HEK293T (cell line): ENCODE data around the gene SMIM1.

Experiments used
- CTCF ChIA-PET: fragments of 350-600 bp; formaldehyde crosslinking; extraction: SDS; loops from one replicate; lab custom pipeline; 2021; ENCODE audit warnings: antibody characterized with exemption, inconsistent platforms; lab: Yijun Ruan, JAX
- POLR2A ChIA-PET: fragments of 350-600 bp; formaldehyde crosslinking; extraction: SDS; loops from one replicate; lab custom pipeline; 2020; ENCODE audit warnings: antibody characterized with exemption, inconsistent platforms; lab: Yijun Ruan, JAX
- DNase-seq: peaks from one replicate; pipeline ENCODE4 v3.0.0; 2012; ENCODE audit warnings: mixed read lengths; ENCODE audit errors: extremely low spot score
- ARNT ChIP-seq: fragments of 450-650 bp; IDR thresholded peaks from 2 replicates; pipeline ENCODE4 v1.6.1; 2017; ENCODE audit warnings: mild to moderate bottlenecking
- BHLHE40 ChIP-seq: fragments of 450-650 bp; IDR thresholded peaks from 2 replicates; pipeline ENCODE4 v1.6.1; 2016; ENCODE audit warnings: mild to moderate bottlenecking, moderate library complexity, borderline replicate concordance
- CTBP1 ChIP-seq: fragments of 450-650 bp; IDR thresholded peaks from 2 replicates; pipeline ENCODE4 v1.6.1; 2016; ENCODE audit warnings: borderline replicate concordance
- ELF4 ChIP-seq: fragments of 450-650 bp; IDR thresholded peaks from 2 replicates; pipeline ENCODE4 v1.6.1; 2017; ENCODE audit warnings: antibody characterized with exemption
- FOXA1 ChIP-seq: fragments of 450-650 bp; IDR thresholded peaks from 2 replicates; pipeline ENCODE4 v1.6.1; 2016; ENCODE audit warnings: mild to moderate bottlenecking
- FOXK2 ChIP-seq: fragments of 450-650 bp; IDR thresholded peaks from 2 replicates; pipeline ENCODE4 v1.6.1; 2016; ENCODE audit warnings: mild to moderate bottlenecking
- FOXM1 ChIP-seq: fragments of 450-650 bp; IDR thresholded peaks from 2 replicates; pipeline ENCODE4 v1.6.1; 2017; ENCODE audit warnings: mild to moderate bottlenecking, borderline replicate concordance
- HDGF ChIP-seq: fragments of 450-650 bp; IDR thresholded peaks from 2 replicates; pipeline ENCODE4 v1.6.1; 2017; ENCODE audit warnings: antibody characterized with exemption, borderline replicate concordance
- L3MBTL2 ChIP-seq: fragments of 450-650 bp; conservative IDR thresholded peaks from 2 replicates; pipeline ENCODE4 v1.6.1; 2016; ENCODE audit warnings: mild to moderate bottlenecking
- LEF1 ChIP-seq: fragments of 450-650 bp; IDR thresholded peaks from 2 replicates; pipeline ENCODE4 v1.6.1; 2017; ENCODE audit warnings: mild to moderate bottlenecking, borderline replicate concordance
- NFRKB ChIP-seq: fragments of 450-650 bp; IDR thresholded peaks from 2 replicates; pipeline ENCODE4 v1.6.1; 2016; ENCODE audit warnings: mild to moderate bottlenecking, moderate library complexity
- PKNOX1 ChIP-seq: fragments of 450-650 bp; IDR thresholded peaks from 2 replicates; pipeline ENCODE4 v1.6.1; 2016
- SP1 ChIP-seq: fragments of 450-650 bp; IDR thresholded peaks from 2 replicates; pipeline ENCODE4 v1.6.1; 2017
- SUZ12 ChIP-seq: fragments of 450-650 bp; IDR thresholded peaks from 2 replicates; pipeline ENCODE4 v1.6.1; 2016; ENCODE audit warnings: mild to moderate bottlenecking
- TARDBP ChIP-seq: fragments of 450-650 bp; IDR thresholded peaks from 2 replicates; pipeline ENCODE4 v1.6.1; 2016
- ZNF384 ChIP-seq: fragments of 450-650 bp; IDR thresholded peaks from 2 replicates; pipeline ENCODE4 v1.6.1; 2016

The SMIM1 gene

GRCh38 chr1:3733094-3733882 is 39.3 kb upstream of the SMIM1 start:
- ChIA-PET POLR2A (no interaction called here), CTCF (no interaction called here)
- no peak for DNase-seq
- TF ChIP-seq SUZ12 (no peak), NFRKB (no peak), TARDBP (no peak), CTBP1 (no peak), ARNT (no peak), SP1 (no peak), HDGF (no peak), L3MBTL2 (no peak)

GRCh38 chr1:3733883-3734589 is 38.5 kb upstream of the SMIM1 start:
- ChIA-PET CTCF (no interaction called here), POLR2A (no interaction called here)
- TF ChIP-seq BHLHE40 (no peak), CTBP1 (no peak), ARNT (no peak), NFRKB (no peak), TARDBP (no peak), LEF1 (no peak), L3MBTL2 (no peak), HDGF (no peak)
- DNase-seq = no peak

- ChIA-PET POLR2A (interaction anchor here (0.6 kb wide), 1 partner anchor 10 kb away, joined by 3 read pairs; no protein-coding TSS in a partner anchor), CTCF (no interaction called here)
- TF ChIP-seq L3MBTL2 = no peak
- TF ChIP-seq ELF4 = no peak
- TF ChIP-seq SP1 = no peak
- no peak for TF ChIP-seq FOXA1
- no peak for TF ChIP-seq SUZ12
- no peak for TF ChIP-seq ZNF384
- no peak for TF ChIP-seq FOXK2
- no peak for TF ChIP-seq NFRKB
- TF ChIP-seq PKNOX1 = no peak
- TF ChIP-seq HDGF = no peak
- DNase-seq = no peak
Observed at GRCh38 chr1:3734602-3735001, 37.9 kb upstream of the SMIM1 start.

- POLR2A ChIA-PET = interaction anchor here (0.6 kb wide), 1 partner anchor 9 kb away, joined by 3 read pairs; no protein-coding TSS in a partner anchor
- CTCF ChIA-PET = no interaction called here
Observed at GRCh38 chr1:3735027-3735681, 37.4 kb upstream of the SMIM1 start.

GRCh38 chr1:3735688-3736087 is 36.9 kb upstream of the SMIM1 start:
- ChIA-PET CTCF (no interaction called here), POLR2A (no interaction called here)
- TF ChIP-seq TARDBP (no peak), FOXK2 (no peak), L3MBTL2 (no peak), HDGF (no peak), LEF1 (no peak), ELF4 (no peak), ZNF384 (no peak), NFRKB (no peak), CTBP1 (no peak), PKNOX1 (no peak), SP1 (no peak), FOXM1 (no peak), ARNT (no peak), BHLHE40 (no peak), SUZ12 (no peak)
- DNase-seq = no peak

More at GRCh38 chr1:3735027-3735681, 37.4 kb upstream of the SMIM1 start:
- TF ChIP-seq L3MBTL2 = no peak
- no peak for TF ChIP-seq SUZ12
- TF ChIP-seq BHLHE40 = no peak
- no peak for TF ChIP-seq FOXA1
- no peak for TF ChIP-seq CTBP1
- no peak for TF ChIP-seq HDGF
- no peak for TF ChIP-seq FOXM1
- no peak for TF ChIP-seq TARDBP
- TF ChIP-seq ELF4 = no peak
- TF ChIP-seq FOXK2 = no peak
- DNase-seq = no peak

GRCh38 chr1:3736131-3736561 is 36.4 kb upstream of the SMIM1 start:
- DNase-seq = no peak
- POLR2A ChIA-PET = no interaction called here
- CTCF ChIA-PET = no interaction called here
- TF ChIP-seq ELF4 = no peak
- no peak for TF ChIP-seq ARNT
- TF ChIP-seq FOXA1 = no peak
- no peak for TF ChIP-seq SUZ12
- no peak for TF ChIP-seq CTBP1
- no peak for TF ChIP-seq SP1
- no peak for TF ChIP-seq ZNF384
- TF ChIP-seq NFRKB = no peak
- no peak for TF ChIP-seq FOXK2
- no peak for TF ChIP-seq HDGF

GRCh38 chr1:3736708-3737107 is 35.8 kb upstream of the SMIM1 start:
- CTCF ChIA-PET = no interaction called here
- POLR2A ChIA-PET = no interaction called here
- no peak for TF ChIP-seq SUZ12
- no peak for TF ChIP-seq BHLHE40
- TF ChIP-seq FOXM1 = no peak
- no peak for TF ChIP-seq PKNOX1
- TF ChIP-seq CTBP1 = no peak
- TF ChIP-seq NFRKB = no peak
- no peak for TF ChIP-seq FOXK2

More at GRCh38 chr1:3736708-3737107, 35.8 kb upstream of the SMIM1 start:
- DNase-seq = no peak
